Measurements from ENCODE around the gene CDH4.

GRCh38 chr20:61762886-61763739 is 511.1 kb downstream of the CDH4 start:
- TF ChIP-seq POLR2AphosphoS5 (IDR thresholded peaks at IDR 0.05; ENCODE audit: low read depth, low read length) (no peak), REST (IDR thresholded peaks at IDR 0.05; ENCODE audit: insufficient read depth in 1 of 2, low read depth in 2 of 2, low read length in 2 of 2) (no peak), TAF1 (IDR thresholded peaks at IDR 0.05; ENCODE audit: borderline replicate concordance, insufficient read depth, low read length) (no peak), SIN3A (IDR thresholded peaks at IDR 0.05; ENCODE audit: borderline replicate concordance, insufficient read depth, low read length) (no peak), FOXP2 (optimal IDR thresholded peaks at IDR 0.05; ENCODE audit: borderline replicate concordance, extremely low read depth, extremely low read length, insufficient read depth) (no peak)

All from PFSK-1 (cell line).